PC-3 (cell line): ENCODE data around the gene GYG1. TPM values are rescaled to one million over a fixed set of nuclear protein-coding genes. Genes with fewer than 3 reads are reported as not detected.
A peak's percentile ranks its signal among the peaks of the same experiment; 100 is the strongest.

ENCODE experiments used
- ATAC-seq: fragments of 200-7000 bp; cut with Tn5 transposase; 2 replicates; pipeline ENCODE4 v1.9.1; 2020; ENCODE audit warnings: mild to moderate bottlenecking, moderate library complexity
- BruUV-seq: library from RNA; stranded (reverse); fragments of 400-500 nt; replicated peaks from 2 replicates; lab custom pipeline; 2021; lab: Mats Ljungman, UMichigan
- CTCF ChIA-PET: fragments of 300-600 bp; sonication (Branson Sonifier 250); formaldehyde crosslinking; loops from one replicate; lab custom pipeline; 2022; ENCODE audit warnings: antibody characterized with exemption; lab: Charles Lee
- POLR2A ChIA-PET: fragments of 300-600 bp; sonication (Branson Sonifier 250); formaldehyde crosslinking; loops from one replicate; lab custom pipeline; 2022; ENCODE audit warnings: antibody characterized with exemption; ENCODE audit not compliant: unreplicated experiment; lab: Charles Lee
- DNase-seq: peaks from one replicate; pipeline ENCODE4 v3.0.0-alpha.2; 2015
- H2AFZ ChIP-seq: fragments of 300-600 bp; sonication (generic); 2 replicates; pipeline ENCODE4 v1.6.0; 2016; ENCODE audit warnings: antibody characterized with exemption, low read length
- H3F3A ChIP-seq: fragments of 300-600 bp; sonication (generic); one replicate; pipeline ENCODE4 v1.6.0; 2017; ENCODE audit warnings: antibody characterized with exemption, low read length, control low read depth, mild to moderate bottlenecking; ENCODE audit not compliant: unreplicated experiment
- H3K27ac ChIP-seq: fragments of 300-600 bp; sonication (generic); 2 replicates; pipeline ENCODE4 v1.5.1; 2016; ENCODE audit warnings: mild to moderate bottlenecking, low read length
- H3K27me3 ChIP-seq: fragments of 300-600 bp; sonication (generic); 2 replicates; pipeline ENCODE4 v1.6.1; 2016; ENCODE audit warnings: low read length, mixed read lengths
- H3K36me3 ChIP-seq: fragments of 300-600 bp; sonication (generic); 2 replicates; pipeline ENCODE4 v1.6.1; 2016; ENCODE audit warnings: low read depth, mixed run types, low read length, mixed read lengths
- H3K4me1 ChIP-seq: fragments of 300-600 bp; sonication (generic); 2 replicates; pipeline ENCODE4 v1.5.1; 2016; ENCODE audit warnings: low read length; ENCODE audit not compliant: insufficient read depth
- H3K4me2 ChIP-seq: fragments of 300-600 bp; sonication (generic); 2 replicates; pipeline ENCODE4 v1.6.0; 2016; ENCODE audit warnings: low read length
- H3K4me3 ChIP-seq: fragments of 300-600 bp; sonication (generic); 2 replicates; pipeline ENCODE4 v1.5.1; 2016; ENCODE audit warnings: mild to moderate bottlenecking, low read length, mixed read lengths
- H3K79me2 ChIP-seq: fragments of 300-600 bp; sonication (generic); 2 replicates; pipeline ENCODE4 v1.6.1; 2017; ENCODE audit warnings: low read length, mixed read lengths
- H3K9ac ChIP-seq: fragments of 300-600 bp; sonication (generic); 2 replicates; pipeline ENCODE4 v1.6.0; 2016; ENCODE audit warnings: mild to moderate bottlenecking, low read length
- H3K9me2 ChIP-seq: fragments of 300-600 bp; sonication (generic); replicated peaks from 2 replicates; pipeline ENCODE4 v1.6.1; 2016; ENCODE audit warnings: mixed run types, low read length, mixed read lengths
- H3K9me3 ChIP-seq: fragments of 300-600 bp; sonication (generic); 2 replicates; pipeline ENCODE4 v1.6.1; 2016; ENCODE audit warnings: low read length, mixed read lengths
- H4K20me1 ChIP-seq: fragments of 300-600 bp; sonication (generic); 2 replicates; pipeline ENCODE4 v1.6.1; 2016; ENCODE audit warnings: low read length, mixed read lengths
- EZH2 ChIP-seq: fragments of 300-600 bp; sonication (generic); IDR thresholded peaks from one replicate; pipeline ENCODE4 v1.6.1; 2017; ENCODE audit warnings: antibody characterized with exemption, mild to moderate bottlenecking, low read length; ENCODE audit not compliant: unreplicated experiment
- EZH2phosphoT487 ChIP-seq: fragments of 300-600 bp; sonication (generic); IDR thresholded peaks from 2 replicates; pipeline ENCODE4 v1.6.1; 2018; ENCODE audit warnings: mild to moderate bottlenecking, antibody characterized with exemption, low read length, borderline replicate concordance
- intact Hi-C: fragments of 100-400 bp; cut with micrococcal nuclease; formaldehyde crosslinking; loops from 2 replicates; pipeline ENCODE4 v1.9.0; 2023
- total RNA-seq: library from RNA; depleted of rRNA; stranded (reverse); fragments of >200 nt; gene quantifications from 2 replicates; pipeline ENCODE4 v1.2.3, GENCODE V29; 2014
- TF ChIP-seq, protein P1 (sequence below): fragments of 300-600 bp; sonication (generic); conservative IDR thresholded peaks from 2 replicates; pipeline ENCODE4 v1.5.1; 2017; ENCODE audit warnings: antibody characterized with exemption, low read depth, mild to moderate bottlenecking, low read length

The GYG1 gene
- total RNA-seq, 1 experiment from 2014 or later = 12.0 TPM

- Histone ChIP-seq H3K4me3 (no peak overlapping the region), H4K20me1 (no peaks in the 10 kb centered on the region), H3K9me3 (no peaks in the 10 kb centered on the region), H3F3A (no peaks in the 10 kb centered on the region), H3K9me2 (no peaks in the 10 kb centered on the region), H3K27me3 (peaks cover 13% of the 10 kb centered on the region; the same call in 1 of the 2 replicates), H3K9ac (no peak overlapping the region), H3K4me1 (peaks cover 11% of the 10 kb centered on the region; the same call in 1 of the 2 replicates), H3K4me2 (no peak overlapping the region), H3K36me3 (no peaks in the 10 kb centered on the region), H2AFZ (no peak overlapping the region), H3K79me2 (no peaks in the 10 kb centered on the region), H3K27ac (no peak overlapping the region)
- no TSS peak for BruUV-seq
- ChIA-PET POLR2A (no interaction called here), CTCF (no interaction called here)
- ATAC-seq (no peak), DNase-seq (no peak)
- intact Hi-C loops = loop anchor here (10.0 kb wide), 1 partner anchor 230 kb away; no protein-coding TSS in a partner anchor
- TF ChIP-seq EZH2 = no peak
Observed at GRCh38 chr3:148945116-148945515, 46.2 kb upstream of the GYG1 start.

GRCh38 chr3:148948913-148949657 lies 42.3 kb upstream of the GYG1 start:
- no TSS peak for BruUV-seq
- ChIA-PET CTCF (interaction anchor here (0.6 kb wide), 1 partner anchor 552 kb away, joined by 3 read pairs; no protein-coding TSS in a partner anchor), POLR2A (no interaction called here)
- Histone ChIP-seq H3K4me2 (no peak overlapping the region), H3K9me3 (no peaks in the 10 kb centered on the region), H3K4me3 (no peak overlapping the region), H3K9me2 (no peaks in the 10 kb centered on the region), H2AFZ (no peak overlapping the region), H3K4me1 (peaks cover 12% of the 10 kb centered on the region; the same call in 1 of the 2 replicates), H3K27ac (no peak overlapping the region), H3K9ac (no peak overlapping the region), H3K27me3 (no peaks in the 10 kb centered on the region), H4K20me1 (no peaks in the 10 kb centered on the region), H3K79me2 (no peaks in the 10 kb centered on the region), H3F3A (no peaks in the 10 kb centered on the region), H3K36me3 (no peaks in the 10 kb centered on the region)
- TF ChIP-seq, protein P1, sequence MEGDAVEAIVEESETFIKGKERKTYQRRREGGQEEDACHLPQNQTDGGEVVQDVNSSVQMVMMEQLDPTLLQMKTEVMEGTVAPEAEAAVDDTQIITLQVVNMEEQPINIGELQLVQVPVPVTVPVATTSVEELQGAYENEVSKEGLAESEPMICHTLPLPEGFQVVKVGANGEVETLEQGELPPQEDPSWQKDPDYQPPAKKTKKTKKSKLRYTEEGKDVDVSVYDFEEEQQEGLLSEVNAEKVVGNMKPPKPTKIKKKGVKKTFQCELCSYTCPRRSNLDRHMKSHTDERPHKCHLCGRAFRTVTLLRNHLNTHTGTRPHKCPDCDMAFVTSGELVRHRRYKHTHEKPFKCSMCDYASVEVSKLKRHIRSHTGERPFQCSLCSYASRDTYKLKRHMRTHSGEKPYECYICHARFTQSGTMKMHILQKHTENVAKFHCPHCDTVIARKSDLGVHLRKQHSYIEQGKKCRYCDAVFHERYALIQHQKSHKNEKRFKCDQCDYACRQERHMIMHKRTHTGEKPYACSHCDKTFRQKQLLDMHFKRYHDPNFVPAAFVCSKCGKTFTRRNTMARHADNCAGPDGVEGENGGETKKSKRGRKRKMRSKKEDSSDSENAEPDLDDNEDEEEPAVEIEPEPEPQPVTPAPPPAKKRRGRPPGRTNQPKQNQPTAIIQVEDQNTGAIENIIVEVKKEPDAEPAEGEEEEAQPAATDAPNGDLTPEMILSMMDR = no peak
- TF ChIP-seq EZH2 (no peak), EZH2phosphoT487 (no peak)
- DNase-seq (no peak), ATAC-seq (no peak)
- intact Hi-C loops = loop anchor here (10.0 kb wide), 1 partner anchor 234 kb away; no protein-coding TSS in a partner anchor

- POLR2A ChIA-PET = interaction anchor here (0.6 kb wide), 2 partner anchors 18 to 92 kb away, joined by 3 to 5 read pairs; no protein-coding TSS in a partner anchor
- intact Hi-C loops = no loop called here
Observed at GRCh38 chr3:148950806-148951205, 40.5 kb upstream of the GYG1 start.

More at GRCh38 chr3:148950806-148951205, 40.5 kb upstream of the GYG1 start:
- no peaks in the 10 kb centered on the region for H3F3A ChIP-seq
- peaks cover 20% of the 10 kb centered on the region for H3K4me1 ChIP-seq
- BruUV-seq = no TSS peak
- no peaks in the 10 kb centered on the region for H3K9me2 ChIP-seq
- no peaks in the 10 kb centered on the region for H3K27me3 ChIP-seq
- no peak overlapping the region for H3K4me2 ChIP-seq
- H3K79me2 ChIP-seq = no peaks in the 10 kb centered on the region
- no peak overlapping the region for H3K4me3 ChIP-seq
- H3K9me3 ChIP-seq = no peaks in the 10 kb centered on the region
- no peak overlapping the region for H3K9ac ChIP-seq
- ATAC-seq (no peak), DNase-seq (peak; percentile 33)
- H2AFZ ChIP-seq = no peak overlapping the region
- H3K36me3 ChIP-seq = no peaks in the 10 kb centered on the region
- H3K27ac ChIP-seq = no peak overlapping the region
- H4K20me1 ChIP-seq = no peaks in the 10 kb centered on the region
- CTCF ChIA-PET = no interaction called here
- TF ChIP-seq, protein P1 = peak; percentile 52
- TF ChIP-seq EZH2phosphoT487 = no peak
- TF ChIP-seq EZH2 = no peak
